Middle frontal gyrus (tissue), 1 donor: Measurements from ENCODE around the gene RASA4B.
"Not testable (repeated sequence)": the region's sequence is repeated elsewhere in the genome, so short reads cannot be mapped to it uniquely, and the experiment has no call there.

Experiments
- DNase-seq: peaks from one replicate; pipeline ENCODE4 v3.0.0-alpha.2; 2015; ENCODE audit warnings: low spot score; ENCODE audit errors: extremely low spot score

The RASA4B gene

DNA sequence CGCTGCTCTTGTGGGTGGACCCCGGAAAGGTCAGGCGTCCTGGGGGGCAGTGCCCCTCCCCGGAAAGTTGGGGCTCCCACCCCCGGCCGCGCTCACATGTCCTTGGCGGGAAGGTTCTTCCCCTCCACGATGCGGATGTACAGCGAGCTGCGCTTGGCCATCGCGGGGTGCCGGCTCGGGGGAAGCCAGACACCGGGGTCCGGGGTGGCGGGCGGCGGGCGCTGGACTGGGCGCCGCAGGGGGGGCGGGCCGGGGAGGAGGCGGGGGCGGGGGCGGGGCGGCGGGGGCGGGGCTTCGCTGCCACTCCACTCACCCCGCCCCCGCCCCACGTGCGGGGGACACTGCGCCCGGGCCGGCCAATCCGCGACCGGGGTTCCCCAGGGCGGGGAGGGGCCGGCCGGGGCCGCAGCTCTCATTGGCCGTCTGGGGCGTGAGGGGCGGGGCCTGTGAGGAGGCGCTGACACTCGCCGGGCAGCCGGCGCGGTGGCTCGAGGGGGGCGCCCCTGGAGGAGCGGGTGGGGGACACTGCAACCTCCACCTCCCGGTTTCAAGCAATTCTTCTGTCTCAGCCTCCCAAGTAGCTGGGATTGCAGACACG lies at the start of gene RASA4B:
TSS of gene RASA4B (minus strand) at position 228 of the 598 bp plus-strand sequence. CDS start at position 161, 67 bp downstream.
- DNase-seq, result not testable (repeated sequence)

DNA sequence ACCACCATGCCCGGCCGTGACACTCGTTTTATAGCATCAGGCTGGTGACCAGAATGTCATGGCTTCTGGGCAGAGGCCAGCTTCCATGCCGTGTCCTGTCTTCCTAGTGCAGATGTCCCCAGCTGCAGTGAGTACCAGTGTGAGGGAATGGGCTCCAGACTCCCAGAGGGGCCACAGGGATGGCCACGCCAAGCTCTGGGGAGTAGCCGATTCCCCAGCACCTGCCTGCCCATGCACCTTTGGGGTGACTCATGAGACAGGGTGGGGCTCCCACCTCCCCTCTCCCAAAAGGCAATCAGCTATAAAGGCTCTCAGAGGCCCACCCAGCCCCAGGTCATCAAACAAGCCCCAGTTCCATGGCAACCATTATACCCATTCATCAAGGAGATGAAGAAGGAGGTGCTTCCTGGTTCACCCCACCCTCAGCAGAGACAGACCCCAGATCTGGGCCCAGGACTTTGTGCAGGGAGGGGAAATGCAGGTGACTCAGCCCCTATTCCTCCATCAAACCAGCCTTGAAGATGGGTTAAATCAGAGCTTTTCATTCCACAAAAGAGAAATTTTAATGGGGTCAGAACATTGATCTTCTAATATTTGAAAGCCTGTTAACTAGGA lies 33.3 kb upstream of the RASA4B start, which contains the start of gene SPDYE2:
TSS of gene SPDYE2 (plus strand) at position 419 of the 615 bp plus-strand sequence. CDS start 2,030 bp downstream, outside the sequence.
- not testable (repeated sequence) for DNase-seq

DNA sequence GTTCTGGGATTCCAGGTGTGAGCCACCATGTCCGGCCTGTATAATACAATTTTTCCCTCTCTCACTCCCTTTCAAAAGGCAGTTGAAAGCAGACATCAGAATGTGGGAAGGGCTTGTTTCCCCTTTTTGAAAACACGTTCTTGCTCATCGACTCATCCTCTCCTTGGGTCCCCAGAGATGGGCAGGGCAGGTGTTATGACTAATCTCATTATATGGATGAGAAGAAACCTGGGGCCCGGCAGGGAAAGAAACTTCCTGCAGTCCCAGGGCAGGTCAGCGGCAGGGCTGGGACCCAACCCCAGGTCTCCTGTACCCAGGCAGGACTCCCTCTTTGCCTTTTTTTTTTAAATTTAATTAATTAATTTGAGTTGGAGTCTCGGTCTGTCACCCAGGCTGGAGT lies 28.8 kb upstream of the RASA4B start:
- DNase-seq, result not testable (repeated sequence)

GRCh38 chr7:102545288-102545687 lies 27.7 kb upstream of the RASA4B start:
- DNase-seq, result not testable (repeated sequence)

DNA sequence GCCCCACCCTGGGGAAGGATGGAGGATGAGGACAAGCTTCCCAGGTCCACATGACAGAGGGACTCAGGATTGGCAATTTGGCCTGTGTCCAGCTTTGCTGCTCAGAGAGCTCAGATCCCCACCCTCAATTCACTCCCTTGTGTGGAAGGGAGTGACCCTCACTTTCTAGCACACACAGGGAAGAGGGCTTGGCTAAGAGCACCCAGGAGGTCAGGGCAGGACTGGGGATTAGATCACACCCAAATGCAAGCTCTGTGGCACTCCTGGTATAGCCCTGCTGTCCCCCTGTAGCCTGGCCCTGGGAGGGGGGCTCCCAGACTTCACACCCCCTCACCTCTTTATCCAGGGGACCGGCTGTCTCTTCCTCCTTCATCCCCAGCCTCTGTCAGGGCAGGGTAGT lies 26.8 kb upstream of the RASA4B start:
- not testable (repeated sequence) for DNase-seq

DNA sequence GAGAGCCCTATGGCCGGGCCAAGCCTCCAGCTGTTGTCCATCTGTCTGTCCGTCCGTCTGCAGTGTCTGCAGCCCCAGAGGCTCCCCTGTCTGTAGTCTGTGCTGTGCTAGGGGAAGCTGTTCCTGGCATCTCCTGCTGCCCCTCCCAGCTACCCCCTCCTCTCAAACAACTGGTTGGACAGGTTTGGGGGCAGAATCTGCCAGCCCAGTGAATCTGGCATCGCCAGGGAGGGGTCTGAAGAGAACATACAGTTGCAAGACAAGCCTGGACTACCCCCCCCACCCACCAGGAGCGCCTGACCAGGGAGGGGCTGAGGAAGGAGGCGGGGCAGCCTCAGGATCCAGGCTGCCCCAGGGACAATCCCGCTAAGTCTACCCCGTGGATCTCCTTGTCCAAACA lies 26.0 kb upstream of the RASA4B start, which contains the start of gene UPK3BL2:
TSS of gene UPK3BL2 (minus strand) at position 101 of the 400 bp plus-strand sequence. CDS start at position 41, 60 bp downstream.
- DNase-seq, result not testable (repeated sequence)

- not testable (repeated sequence) for DNase-seq
Observed at GRCh38 chr7:102542771-102543170, 25.2 kb upstream of the RASA4B start.

DNA sequence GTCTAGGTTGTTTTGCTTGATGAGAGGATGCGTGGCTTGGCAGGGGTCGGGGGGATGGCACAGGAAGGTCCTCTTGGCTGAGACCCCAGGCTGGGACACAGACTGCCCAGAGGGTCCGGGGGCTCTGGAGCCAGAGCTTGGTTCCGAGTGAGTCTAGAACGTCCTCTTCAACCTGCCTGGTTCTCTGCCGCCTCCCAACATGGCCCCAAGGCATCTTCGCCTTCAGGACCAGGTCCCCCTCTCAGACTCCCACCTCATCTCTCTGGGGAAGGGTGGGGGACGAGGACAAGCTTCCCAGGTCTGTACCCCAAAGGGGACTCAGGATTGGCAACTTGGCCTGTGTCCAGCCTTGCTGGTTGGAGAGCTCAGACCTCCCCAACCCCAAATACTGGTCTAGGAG lies 24.5 kb upstream of the RASA4B start:
- not testable (repeated sequence) for DNase-seq

- DNase-seq, result not testable (repeated sequence)
Observed at GRCh38 chr7:102540604-102541003, 23.0 kb upstream of the RASA4B start.

DNA sequence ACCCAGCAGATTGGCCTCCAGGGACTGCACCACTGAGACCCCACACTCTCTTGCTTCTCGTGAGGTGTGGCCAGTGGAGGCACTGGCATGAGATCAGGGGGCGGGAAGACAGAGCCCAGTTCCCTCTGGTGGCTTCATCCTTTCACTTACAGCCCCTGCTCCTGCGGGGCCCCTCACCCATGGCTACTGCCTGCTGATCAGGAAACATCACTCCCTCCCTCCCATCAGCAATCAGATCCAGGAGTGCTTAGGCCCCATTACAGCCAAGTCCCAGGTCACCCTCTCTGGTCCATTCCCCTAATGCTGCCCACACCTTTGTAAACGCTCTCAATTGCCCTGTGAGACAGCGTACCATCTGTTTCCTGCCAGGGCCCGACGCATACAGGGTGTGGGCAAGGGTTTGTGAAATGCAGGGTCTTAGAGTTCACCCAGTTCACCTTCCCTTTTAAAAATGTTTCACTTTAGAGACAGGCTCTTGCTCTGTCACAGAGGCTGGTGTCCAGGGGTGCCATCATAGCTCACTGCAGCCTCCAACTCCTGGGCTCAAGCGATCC lies 17.6 kb upstream of the RASA4B start:
- DNase-seq, result not testable (repeated sequence)

- not testable (repeated sequence) for DNase-seq
Observed at GRCh38 chr7:102532127-102532526, 14.6 kb upstream of the RASA4B start.

DNA sequence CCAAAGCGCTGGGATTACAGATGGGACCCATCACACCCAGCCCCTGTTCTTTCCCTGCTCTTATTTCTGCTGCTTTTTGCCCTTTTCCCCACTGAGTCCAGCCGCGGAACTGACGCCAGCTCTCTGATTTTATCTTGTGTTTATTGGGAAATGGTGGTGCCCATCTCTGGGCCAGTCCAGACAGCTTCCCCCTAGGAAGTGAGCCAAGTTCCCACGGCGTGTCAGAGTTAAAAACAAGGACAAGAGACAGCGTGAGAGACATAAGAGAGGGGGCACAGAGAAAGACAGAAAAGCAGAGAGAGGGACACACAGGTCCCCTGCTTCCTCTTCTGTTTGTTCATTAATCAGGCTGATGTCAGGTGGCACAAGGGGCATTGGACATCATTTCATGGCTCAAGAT lies 14.0 kb upstream of the RASA4B start:
- not testable (repeated sequence) for DNase-seq

GRCh38 chr7:102527822-102528793 lies 10.5 kb upstream of the RASA4B start:
- not testable (repeated sequence) for DNase-seq

GRCh38 chr7:102527182-102527581 lies 9.6 kb upstream of the RASA4B start:
- DNase-seq, result not testable (repeated sequence)

- DNase-seq, result not testable (repeated sequence)
Observed at GRCh38 chr7:102524803-102525202, 7.2 kb upstream of the RASA4B start.

DNA sequence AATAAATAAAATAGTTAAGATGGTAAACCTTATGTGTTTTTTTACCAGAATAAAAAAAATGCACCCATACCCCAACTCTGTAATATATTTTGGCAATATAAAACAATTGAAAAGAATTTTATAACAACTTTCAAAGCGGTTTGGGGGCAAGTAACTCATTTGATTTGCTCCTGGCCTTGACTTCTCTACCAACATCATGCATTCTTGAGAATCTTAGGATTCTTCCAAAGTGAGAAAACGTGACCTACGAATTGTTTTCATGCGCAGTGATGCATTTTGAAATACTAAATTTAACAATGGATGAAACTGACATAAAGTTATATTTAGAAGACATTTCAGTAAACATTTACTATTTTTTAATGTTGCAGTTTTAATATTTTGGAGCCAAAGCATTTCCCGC lies 3.2 kb upstream of the RASA4B start:
- DNase-seq, result not testable (repeated sequence)

GRCh38 chr7:102516951-102517350 lies 626 bp downstream of the RASA4B start:
- not testable (repeated sequence) for DNase-seq

- not testable (repeated sequence) for DNase-seq
Observed at GRCh38 chr7:102515889-102516288, 1.7 kb downstream of the RASA4B start.

DNA sequence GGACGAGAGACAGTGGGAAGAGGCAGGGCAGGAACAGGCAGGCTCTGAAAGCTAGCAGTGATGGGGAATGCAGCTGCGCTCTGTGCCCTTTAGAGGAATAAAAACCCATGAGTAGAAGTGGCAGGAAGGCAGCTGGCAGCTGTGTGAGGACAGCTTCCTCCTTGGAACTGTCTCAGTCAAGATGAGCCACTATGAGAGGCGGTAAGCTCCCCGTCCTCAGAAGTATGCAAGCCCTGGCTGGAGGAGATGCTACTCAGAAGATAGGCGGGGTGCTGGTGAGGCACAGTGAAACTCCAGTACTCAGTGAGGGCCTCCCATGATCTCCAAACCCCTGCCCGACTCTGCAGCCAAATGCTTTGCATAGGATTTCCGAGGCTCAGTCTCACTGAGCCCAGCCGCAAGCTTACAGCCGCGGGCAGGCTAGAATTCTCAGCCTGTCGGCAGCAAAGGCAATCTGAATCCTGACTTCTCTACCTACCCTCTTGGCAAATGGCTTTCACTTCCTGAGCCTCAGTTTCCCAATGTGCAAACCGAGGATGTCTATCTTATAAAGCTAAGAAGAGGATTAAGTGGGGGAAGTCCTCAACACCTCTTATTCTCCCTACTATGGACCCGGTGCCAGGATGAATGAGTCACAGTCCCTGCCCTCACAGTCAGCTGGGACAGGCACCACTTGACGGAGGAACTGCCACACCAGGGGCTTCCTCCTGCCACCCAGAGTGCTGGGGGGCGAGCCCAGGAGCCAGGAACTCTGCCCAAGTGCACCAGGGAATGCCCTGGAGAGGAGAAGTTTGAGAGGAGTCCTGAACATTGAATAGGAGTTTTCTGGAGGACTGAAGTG lies 2.5 kb downstream of the RASA4B start:
- DNase-seq, result not testable (repeated sequence)

GRCh38 chr7:102512642-102513221 lies 4.8 kb downstream of the RASA4B start:
- peak; percentile 3 for DNase-seq
